Activated naive CD8-positive, alpha-beta T cell treated with anti-CD3 and anti-CD28 coated beads, Interleukin-2, amount 50 U/mL, for 24 hours (primary cell): ENCODE data around the gene LMTK2.

Experiments used
- ATAC-seq: fragments of 150-1000 bp; cut with Tn5 transposase; one replicate; pipeline ENCODE4 v1.10.0; 2021
- DNase-seq: peaks from one replicate; pipeline ENCODE4 v3.0.0; 2021
- H3K27ac Mint-ChIP-seq: one replicate; pipeline ENCODE4 v1.8.0; 2021; ENCODE audit warnings: mild to moderate bottlenecking, mixed read lengths
- H3K27me3 Mint-ChIP-seq: one replicate; pipeline ENCODE4 v1.8.0; 2021; ENCODE audit warnings: mixed read lengths
- H3K36me3 Mint-ChIP-seq: one replicate; pipeline ENCODE4 v1.8.0; 2021; ENCODE audit warnings: low read depth, mixed read lengths
- H3K4me1 Mint-ChIP-seq: one replicate; pipeline ENCODE4 v1.8.0; 2021; ENCODE audit warnings: mixed read lengths
- H3K4me3 Mint-ChIP-seq: one replicate; pipeline ENCODE4 v1.8.0; 2021; ENCODE audit warnings: mild to moderate bottlenecking, moderate library complexity, mixed read lengths
- H3K9me3 Mint-ChIP-seq: one replicate; pipeline ENCODE4 v1.8.0; 2021; ENCODE audit warnings: mixed read lengths

Gene LMTK2

DNA sequence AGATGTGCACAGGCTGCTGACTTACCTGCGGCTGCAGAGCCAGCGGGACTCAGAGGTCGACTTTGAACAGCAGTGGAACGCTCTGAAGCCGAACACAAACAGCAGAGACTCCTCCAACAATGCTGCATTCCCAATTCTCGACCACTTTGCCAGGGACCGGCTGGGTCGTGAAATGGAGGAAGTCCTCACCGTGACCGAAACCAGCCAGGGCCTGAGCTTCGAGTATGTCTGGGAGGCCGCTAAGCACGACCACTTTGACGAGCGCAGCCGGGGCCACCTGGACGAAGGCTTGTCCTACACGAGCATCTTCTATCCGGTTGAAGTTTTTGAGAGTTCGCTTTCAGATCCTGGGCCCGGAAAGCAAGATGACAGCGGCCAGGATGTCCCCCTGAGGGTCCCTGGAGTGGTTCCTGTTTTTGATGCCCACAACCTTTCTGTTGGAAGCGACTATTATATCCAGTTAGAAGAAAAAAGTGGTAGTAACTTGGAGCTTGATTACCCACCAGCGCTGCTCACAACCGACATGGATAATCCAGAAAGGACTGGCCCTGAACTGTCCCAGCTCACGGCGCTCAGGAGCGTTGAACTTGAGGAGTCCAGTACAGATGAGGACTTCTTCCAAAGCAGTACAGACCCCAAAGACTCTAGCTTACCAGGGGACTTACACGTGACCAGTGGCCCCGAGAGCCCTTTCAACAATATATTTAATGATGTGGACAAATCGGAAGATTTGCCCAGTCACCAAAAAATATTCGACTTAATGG lies 85.2 kb downstream of the LMTK2 start:
- DNase-seq, result no peak
- Mint-ChIP-seq H3K4me1 (no peaks in the 10 kb centered on the region), H3K27me3 (no peaks in the 10 kb centered on the region), H3K36me3 (peaks cover 28% of the 10 kb centered on the region), H3K9me3 (no peaks in the 10 kb centered on the region), H3K4me3 (no peak overlapping the region), H3K27ac (no peak overlapping the region)
- no peak for ATAC-seq

DNA sequence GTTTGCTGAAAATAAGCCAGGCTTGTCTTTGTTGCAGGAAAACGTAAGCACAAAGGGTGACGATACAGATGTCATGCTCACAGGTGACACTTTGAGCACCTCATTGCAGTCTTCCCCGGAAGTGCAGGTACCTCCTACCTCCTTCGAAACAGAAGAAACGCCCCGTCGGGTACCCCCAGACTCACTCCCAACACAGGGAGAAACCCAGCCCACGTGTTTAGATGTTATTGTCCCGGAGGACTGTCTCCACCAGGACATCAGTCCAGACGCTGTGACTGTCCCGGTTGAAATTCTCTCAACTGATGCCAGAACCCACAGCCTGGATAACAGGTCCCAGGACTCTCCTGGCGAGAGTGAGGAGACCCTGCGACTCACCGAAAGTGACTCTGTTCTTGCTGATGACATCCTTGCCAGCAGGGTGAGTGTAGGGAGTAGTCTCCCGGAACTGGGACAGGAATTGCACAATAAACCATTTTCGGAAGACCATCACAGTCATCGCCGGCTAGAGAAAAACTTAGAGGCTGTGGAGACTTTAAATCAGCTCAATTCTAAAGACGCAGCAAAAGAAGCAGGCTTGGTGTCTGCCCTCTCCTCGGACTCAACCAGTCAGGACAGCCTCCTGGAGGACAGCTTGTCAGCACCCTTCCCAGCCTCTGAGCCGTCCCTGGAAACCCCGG lies 86.3 kb downstream of the LMTK2 start:
- Mint-ChIP-seq H3K4me3 (no peak overlapping the region), H3K4me1 (no peaks in the 10 kb centered on the region), H3K9me3 (no peaks in the 10 kb centered on the region), H3K36me3 (peaks cover 26% of the 10 kb centered on the region), H3K27ac (no peak overlapping the region), H3K27me3 (no peaks in the 10 kb centered on the region)
- DNase-seq, result no peak
- ATAC-seq, result no peak

DNA sequence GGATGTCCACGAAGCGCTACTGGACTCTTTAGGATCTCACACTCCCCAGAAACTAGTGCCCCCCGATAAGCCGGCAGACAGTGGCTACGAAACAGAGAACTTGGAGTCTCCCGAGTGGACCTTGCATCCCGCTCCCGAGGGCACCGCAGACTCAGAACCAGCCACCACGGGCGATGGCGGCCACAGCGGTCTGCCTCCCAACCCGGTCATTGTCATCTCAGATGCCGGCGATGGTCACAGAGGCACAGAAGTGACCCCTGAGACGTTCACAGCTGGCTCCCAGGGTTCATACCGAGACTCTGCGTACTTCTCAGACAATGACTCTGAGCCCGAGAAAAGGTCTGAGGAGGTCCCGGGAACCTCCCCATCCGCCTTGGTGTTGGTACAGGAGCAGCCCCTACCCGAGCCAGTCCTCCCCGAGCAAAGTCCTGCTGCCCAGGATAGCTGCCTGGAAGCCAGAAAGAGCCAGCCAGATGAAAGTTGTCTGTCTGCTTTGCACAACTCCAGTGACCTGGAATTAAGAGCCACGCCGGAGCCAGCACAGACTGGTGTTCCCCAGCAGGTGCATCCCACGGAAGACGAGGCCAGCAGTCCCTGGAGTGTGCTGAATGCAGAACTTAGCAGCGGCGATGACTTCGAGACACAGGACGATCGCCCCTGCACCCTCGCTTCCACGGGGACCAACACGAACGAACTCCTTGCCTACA lies 87.0 kb downstream of the LMTK2 start:
- DNase-seq (no peak), ATAC-seq (no peak)
- H3K36me3 Mint-ChIP-seq, result peaks cover 22% of the 10 kb centered on the region
- H3K27ac Mint-ChIP-seq, result no peak overlapping the region
- H3K27me3 Mint-ChIP-seq, result no peaks in the 10 kb centered on the region
- no peaks in the 10 kb centered on the region for H3K9me3 Mint-ChIP-seq
- no peaks in the 10 kb centered on the region for H3K4me1 Mint-ChIP-seq
- no peak overlapping the region for H3K4me3 Mint-ChIP-seq

DNA sequence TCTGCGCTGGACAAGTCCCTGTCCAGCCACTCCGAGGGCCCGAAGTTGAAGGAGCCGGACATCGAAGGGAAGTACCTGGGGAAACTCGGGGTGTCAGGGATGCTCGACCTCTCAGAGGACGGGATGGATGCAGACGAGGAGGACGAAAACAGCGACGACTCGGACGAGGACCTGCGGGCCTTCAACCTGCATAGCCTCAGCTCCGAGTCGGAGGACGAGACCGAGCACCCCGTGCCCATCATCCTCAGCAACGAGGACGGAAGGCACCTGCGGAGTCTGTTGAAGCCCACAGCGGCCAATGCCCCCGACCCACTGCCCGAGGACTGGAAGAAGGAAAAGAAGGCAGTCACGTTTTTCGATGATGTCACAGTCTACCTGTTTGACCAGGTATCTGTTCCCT lies 87.5 kb downstream of the LMTK2 start:
- ATAC-seq, result no peak
- no peak for DNase-seq
- Mint-ChIP-seq H3K9me3 (no peaks in the 10 kb centered on the region), H3K27me3 (no peaks in the 10 kb centered on the region), H3K27ac (no peak overlapping the region), H3K36me3 (peaks cover 21% of the 10 kb centered on the region), H3K4me1 (peaks cover 3% of the 10 kb centered on the region), H3K4me3 (no peak overlapping the region)

DNA sequence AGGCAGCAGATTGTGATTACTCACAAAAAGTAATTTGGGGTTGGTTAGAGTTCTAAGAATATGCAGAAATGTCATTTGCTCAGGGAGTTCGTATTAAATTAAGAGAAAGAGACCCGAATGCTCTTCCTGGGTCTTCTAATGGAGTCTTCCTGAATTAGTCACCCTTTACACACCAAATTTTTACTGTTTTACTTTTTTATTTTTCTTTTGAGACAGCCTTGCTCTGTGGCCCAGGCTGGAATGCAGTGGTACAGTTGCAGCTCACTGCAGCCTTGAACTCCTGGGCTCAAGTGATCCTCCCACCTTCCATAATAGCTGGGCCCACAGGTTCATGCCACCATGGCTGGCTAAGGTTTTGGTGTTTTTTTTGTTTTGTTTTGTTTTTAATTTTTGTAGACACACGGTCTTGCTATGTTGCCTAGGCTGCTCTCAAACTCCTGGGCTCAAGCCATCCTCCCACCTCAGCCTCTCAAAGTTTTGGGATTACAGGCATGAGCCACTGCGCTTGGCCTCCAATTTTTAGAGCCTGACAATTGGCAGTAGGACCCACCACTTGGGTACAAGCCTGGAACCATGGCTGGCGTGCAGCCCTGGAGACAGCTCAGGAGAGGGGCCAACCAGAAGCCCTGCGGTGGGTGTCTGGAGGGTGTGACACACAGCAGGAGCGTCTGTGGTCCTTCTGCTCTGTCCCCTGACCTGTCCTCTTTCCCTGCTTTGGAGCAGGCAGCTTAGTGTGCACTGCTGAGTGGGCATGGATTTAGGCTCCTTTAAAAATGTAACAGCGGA lies 88.2 kb downstream of the LMTK2 start:
- DNase-seq (no peak), ATAC-seq (no peak)
- Mint-ChIP-seq H3K36me3 (peaks cover 18% of the 10 kb centered on the region), H3K27ac (no peak overlapping the region), H3K27me3 (no peaks in the 10 kb centered on the region), H3K4me1 (peaks cover 3% of the 10 kb centered on the region), H3K4me3 (no peak overlapping the region), H3K9me3 (no peaks in the 10 kb centered on the region)

DNA sequence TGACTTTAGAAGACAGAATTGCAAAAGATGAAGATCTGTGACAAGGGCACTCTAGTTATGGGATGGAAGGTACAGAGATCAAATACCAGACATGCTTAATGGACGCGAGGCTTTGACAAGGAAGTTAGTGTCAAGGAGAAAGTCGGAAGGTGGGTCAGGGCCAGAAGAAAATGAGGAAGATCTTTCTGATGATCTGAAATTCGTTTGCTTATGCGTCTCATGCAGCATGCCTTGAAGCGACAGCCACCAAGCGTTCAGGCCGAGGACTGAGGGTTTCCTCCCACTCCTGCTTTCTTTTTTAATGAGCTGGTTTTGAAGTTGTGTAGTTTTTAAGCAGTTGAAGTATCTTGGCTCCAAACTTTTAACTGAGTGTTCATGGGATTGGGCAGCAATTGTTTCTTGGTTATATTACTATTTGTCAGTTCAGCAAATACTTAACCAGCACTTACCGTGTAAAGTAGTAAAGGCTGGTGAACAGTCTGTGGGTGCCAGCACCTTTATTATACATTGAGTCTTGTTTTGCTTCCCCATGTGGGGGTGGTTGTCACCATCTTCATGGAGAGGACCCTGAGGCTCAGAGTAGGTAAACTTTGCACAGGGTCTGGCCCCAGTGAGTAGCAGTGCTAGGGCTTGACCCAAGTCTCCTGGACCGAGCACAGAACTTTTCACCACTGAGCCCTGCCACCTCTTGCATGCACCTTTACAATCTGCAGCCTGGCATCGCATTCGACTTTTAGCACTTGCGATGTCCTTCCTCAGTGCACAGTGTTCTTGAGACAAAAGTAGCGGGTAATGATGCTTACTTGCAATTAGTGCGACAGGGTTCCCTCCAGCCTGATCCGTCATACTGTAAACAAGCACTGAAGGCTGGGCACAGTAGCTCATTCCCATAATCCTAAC lies 90.3 kb downstream of the LMTK2 start:
- Mint-ChIP-seq H3K9me3 (no peaks in the 10 kb centered on the region), H3K36me3 (peaks cover 19% of the 10 kb centered on the region), H3K27me3 (no peaks in the 10 kb centered on the region), H3K27ac (no peak overlapping the region), H3K4me3 (no peak overlapping the region), H3K4me1 (peaks cover 24% of the 10 kb centered on the region)
- DNase-seq (no peak), ATAC-seq (no peak)

DNA sequence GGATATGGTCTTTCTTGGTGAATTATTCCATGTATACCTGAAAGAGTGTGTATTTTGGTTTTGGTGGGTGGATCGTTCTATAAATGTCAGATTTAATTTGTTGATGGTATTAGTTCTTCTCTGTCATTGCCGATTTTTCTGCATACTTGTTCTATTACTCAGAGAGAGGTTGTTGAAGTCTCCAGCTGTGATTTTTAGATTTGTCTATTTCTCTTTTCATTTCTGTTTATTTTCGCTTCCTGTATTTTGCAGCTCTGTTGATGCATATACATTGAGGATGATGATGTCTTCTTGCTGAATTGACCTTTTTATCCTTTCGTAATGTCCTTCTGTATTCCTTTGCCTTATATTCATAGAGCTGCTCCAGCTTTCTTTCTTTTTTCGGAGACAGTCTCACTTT lies 92.5 kb downstream of the LMTK2 start:
- Mint-ChIP-seq H3K36me3 (peaks cover 16% of the 10 kb centered on the region), H3K4me1 (peaks cover 44% of the 10 kb centered on the region), H3K4me3 (no peak overlapping the region), H3K9me3 (no peaks in the 10 kb centered on the region), H3K27ac (no peak overlapping the region), H3K27me3 (no peaks in the 10 kb centered on the region)
- ATAC-seq, result no peak
- no peak for DNase-seq

DNA sequence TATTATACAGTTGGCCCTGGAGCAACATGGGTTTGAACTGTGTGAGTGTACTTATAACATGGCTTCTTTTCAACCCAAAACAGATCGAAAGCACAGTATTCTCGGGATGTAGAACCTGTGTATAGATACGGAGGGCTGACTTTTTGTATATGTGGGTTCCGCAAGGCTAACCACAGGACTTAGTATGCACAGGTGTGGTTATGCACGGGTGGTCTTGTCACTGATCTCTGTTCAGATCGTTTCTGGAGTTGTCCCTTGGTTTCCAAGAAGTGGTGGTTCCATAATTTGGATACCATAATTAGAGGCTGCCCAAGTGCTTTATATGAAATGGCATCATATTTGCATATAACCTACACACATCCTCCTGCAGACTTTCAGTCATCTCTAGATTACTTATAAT lies 93.7 kb downstream of the LMTK2 start:
- peaks cover 13% of the 10 kb centered on the region for H3K36me3 Mint-ChIP-seq
- peak overlapping the region; percentile 0 for H3K4me3 Mint-ChIP-seq
- peak; percentile 22 for DNase-seq
- peak; percentile 53 for ATAC-seq
- no peaks in the 10 kb centered on the region for H3K9me3 Mint-ChIP-seq
- H3K27me3 Mint-ChIP-seq, result no peaks in the 10 kb centered on the region
- H3K4me1 Mint-ChIP-seq, result peaks cover 50% of the 10 kb centered on the region
- no peak overlapping the region for H3K27ac Mint-ChIP-seq

DNA sequence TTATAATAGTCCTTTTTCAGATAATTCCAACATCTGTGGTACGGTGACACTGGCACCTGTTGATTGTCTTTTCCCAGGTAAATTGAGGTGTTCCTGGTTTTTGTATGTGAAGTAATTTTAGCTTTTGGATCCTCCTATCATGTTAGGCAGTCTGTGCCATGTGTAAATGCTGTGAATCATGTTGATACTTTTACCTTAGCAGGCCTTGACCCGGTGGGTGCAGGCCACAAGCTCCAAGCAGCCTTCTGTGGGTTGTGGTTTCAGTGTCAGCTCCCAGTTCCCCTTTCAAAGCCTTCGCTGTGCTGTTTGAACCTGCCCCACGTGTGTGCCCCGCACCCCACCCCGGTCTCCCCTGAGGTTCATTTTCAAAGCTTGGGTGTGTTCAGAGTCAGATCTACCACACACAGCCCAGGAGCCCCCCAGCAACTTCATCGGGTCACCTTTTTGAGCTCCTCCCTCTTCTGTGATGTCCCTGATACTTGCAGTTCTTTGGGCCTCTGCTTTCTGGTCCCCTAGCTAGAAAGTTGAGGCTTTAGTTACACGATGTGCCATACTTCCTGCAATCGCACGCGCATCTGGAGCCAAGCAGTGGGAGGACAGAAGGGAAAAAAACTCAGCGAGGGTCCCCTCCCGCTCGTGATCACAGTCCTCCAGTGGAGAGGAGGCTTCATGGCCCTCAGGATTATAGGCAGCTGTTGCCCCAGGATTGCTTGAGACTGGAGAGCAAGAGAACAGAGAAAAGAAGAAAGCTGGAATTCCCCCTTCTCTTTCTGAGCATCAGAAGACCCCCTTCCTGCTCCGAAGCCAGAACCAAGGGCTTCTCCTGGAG lies 95.9 kb downstream of the LMTK2 start:
- peak; percentile 85 for ATAC-seq
- Mint-ChIP-seq H3K4me1 (peaks cover 52% of the 10 kb centered on the region), H3K36me3 (peaks cover 22% of the 10 kb centered on the region), H3K9me3 (no peaks in the 10 kb centered on the region), H3K4me3 (peak overlapping the region; percentile 76), H3K27me3 (no peaks in the 10 kb centered on the region), H3K27ac (peak overlapping the region; percentile 94)
- peak; percentile 79 for DNase-seq

DNA sequence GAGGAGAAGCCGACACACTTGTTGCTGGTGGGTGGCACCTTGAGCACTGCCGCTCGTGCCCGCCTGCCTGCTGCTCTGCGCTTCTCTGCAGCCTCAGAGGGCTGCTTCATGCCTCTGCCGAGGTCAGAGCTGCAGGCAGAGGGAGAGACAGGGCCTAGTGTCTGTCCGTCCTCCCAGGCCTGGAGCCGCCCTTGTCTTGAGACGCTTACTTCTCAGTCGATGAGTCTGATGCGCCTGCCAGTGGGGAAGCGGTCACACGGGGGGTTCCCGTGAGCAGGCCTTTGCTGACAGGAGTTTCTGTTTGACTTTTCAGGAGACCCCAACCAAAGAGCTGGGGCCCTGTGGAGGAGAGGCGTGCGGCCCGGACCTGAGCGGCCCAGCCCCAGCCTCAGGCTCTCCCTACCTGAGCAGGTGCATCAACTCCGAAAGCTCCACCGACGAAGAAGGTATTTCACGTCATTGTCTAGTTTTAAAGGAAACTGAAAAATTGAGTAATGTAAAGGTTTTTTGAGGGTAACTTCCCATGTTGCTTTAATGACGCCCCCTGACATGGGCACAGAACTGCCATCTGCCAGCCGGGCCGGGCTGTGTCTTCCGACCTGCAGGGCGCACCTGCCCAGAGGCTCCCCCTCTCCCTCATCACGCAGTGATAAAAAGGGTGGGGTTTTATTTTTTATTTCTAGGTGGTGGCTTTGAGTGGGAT lies 96.8 kb downstream of the LMTK2 start:
- peak overlapping the region; percentile 76 for H3K4me3 Mint-ChIP-seq
- ATAC-seq (peak; percentile 18), DNase-seq (peak; percentile 34)
- peaks cover 22% of the 10 kb centered on the region for H3K36me3 Mint-ChIP-seq
- H3K9me3 Mint-ChIP-seq, result no peaks in the 10 kb centered on the region
- peak overlapping the region; percentile 94 for H3K27ac Mint-ChIP-seq
- H3K27me3 Mint-ChIP-seq, result no peaks in the 10 kb centered on the region
- H3K4me1 Mint-ChIP-seq, result peaks cover 52% of the 10 kb centered on the region

DNA sequence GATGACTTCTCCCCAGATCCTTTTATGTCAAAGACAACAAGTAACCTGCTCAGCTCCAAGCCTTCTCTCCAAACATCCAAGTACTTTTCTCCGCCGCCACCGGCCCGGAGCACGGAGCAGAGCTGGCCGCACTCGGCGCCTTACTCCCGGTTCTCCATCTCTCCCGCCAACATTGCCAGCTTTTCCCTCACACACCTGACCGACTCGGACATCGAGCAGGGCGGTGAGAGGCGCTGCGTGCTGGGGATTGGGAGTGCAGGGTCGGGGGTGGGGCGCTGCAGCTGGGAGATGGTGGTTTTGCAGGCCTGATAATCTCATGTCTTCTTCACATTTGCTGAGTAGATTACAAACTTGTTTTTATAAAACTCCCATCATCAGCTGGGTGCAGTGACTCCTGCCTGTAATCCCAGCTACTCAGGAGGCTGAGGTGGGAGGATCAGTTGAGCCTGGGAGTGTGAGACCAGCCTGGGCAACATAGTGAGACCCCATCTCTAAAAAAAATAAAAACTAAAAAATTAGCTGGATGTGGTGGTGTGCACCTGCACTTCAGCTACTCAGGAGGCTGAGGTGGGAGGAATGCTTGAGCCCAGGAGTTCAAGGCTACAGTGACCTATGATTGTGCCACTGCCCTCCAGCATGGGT lies 97.4 kb downstream of the LMTK2 start:
- no peaks in the 10 kb centered on the region for H3K27me3 Mint-ChIP-seq
- DNase-seq (no peak), ATAC-seq (no peak)
- peaks cover 50% of the 10 kb centered on the region for H3K4me1 Mint-ChIP-seq
- no peaks in the 10 kb centered on the region for H3K9me3 Mint-ChIP-seq
- H3K36me3 Mint-ChIP-seq, result peaks cover 20% of the 10 kb centered on the region
- H3K27ac Mint-ChIP-seq, result peak overlapping the region; percentile 64
- H3K4me3 Mint-ChIP-seq, result peak overlapping the region; percentile 76

DNA sequence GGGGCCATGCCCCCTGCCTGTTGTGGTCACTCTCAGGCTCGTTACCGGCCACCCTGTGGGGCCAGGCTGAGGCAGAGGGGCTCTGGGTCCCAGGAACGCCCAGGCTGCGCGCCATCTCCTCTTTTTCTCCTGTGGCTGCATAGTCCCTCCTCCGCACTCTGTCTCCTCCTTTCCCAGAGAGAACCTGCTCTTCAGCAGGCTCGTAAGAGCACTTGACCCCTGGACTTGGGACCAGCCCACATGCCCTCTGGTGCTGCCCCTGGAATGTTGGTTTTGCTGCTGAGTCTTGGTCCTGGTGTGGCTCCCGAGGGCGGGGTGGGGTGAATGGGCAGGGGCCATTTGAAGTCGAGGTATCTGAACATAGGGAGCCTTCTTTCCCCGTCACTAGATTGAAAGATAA lies 98.0 kb downstream of the LMTK2 start:
- Mint-ChIP-seq H3K36me3 (peaks cover 17% of the 10 kb centered on the region), H3K27ac (no peak overlapping the region)

More for the DNA sequence above, 98.0 kb downstream of the LMTK2 start:
- no peak overlapping the region for H3K4me3 Mint-ChIP-seq
- H3K4me1 Mint-ChIP-seq, result peaks cover 50% of the 10 kb centered on the region
- H3K27me3 Mint-ChIP-seq, result no peaks in the 10 kb centered on the region
- no peak for DNase-seq
- ATAC-seq, result no peak
- no peaks in the 10 kb centered on the region for H3K9me3 Mint-ChIP-seq
